ENCODE results near the gene RPS6KA2. TPM values are rescaled to one million over a fixed set of nuclear protein-coding genes. Genes with fewer than 3 reads are reported as not detected.

Gene RPS6KA2
- total and polyA plus RNA-seq, 7 experiments from 2014 or later: 4.5 to 17.1 (median 6.6) TPM

- Mint-ChIP-seq H3K9me3 (peaks cover 2 to 32% (median 7%) of the 10 kb centered on the region in 11 donors), H3K4me3 (no peak overlapping the region), H3K36me3 (peaks cover 0 to 40% (median 11%) of the 10 kb centered on the region in 5 donors), H3K4me1 (peaks cover 0 to 9% (median 4%) of the 10 kb centered on the region in 7 donors), H3K27ac (no peak overlapping the region), H3K27me3 (peaks cover 0 to 15% (median 9%) of the 10 kb centered on the region in 5 donors)
- no peaks in the 10 kb centered on the region for H3K36me3 ChIP-seq (ENCODE audit: control insufficient read depth in 2 of 3, insufficient read depth in 3 of 3, low read length in 3 of 3)
- H3K27me3 ChIP-seq (ENCODE audit: control insufficient read depth in 2 of 2, insufficient read depth in 2 of 2, low read length in 2 of 2): no peaks in the 10 kb centered on the region
- intact Hi-C loops (cut with micrococcal nuclease): no loop called here
- no peaks in the 10 kb centered on the region for H3K4me1 ChIP-seq (ENCODE audit: control insufficient read depth in 2 of 2, insufficient read depth in 2 of 2, low read length in 2 of 2)
- H3K9me3 ChIP-seq (ENCODE audit: control insufficient read depth in 2 of 3, low read length in 3 of 3): peaks cover 0 to 17% (median 0%) of the 10 kb centered on the region in 3 experiments
- no peak overlapping the region for H3K4me3 ChIP-seq (ENCODE audit: low read length)
- H3K27ac ChIP-seq (ENCODE audit: low read depth, low read length): no peak overlapping the region
- ATAC-seq (no peak), DNase-seq (no peak)
- CTCF ChIA-PET: no interaction called here
- POLR2A ChIA-PET: no interaction called here
These were observed 67.4 kb downstream of the RPS6KA2 start for GRCh38 chr6:166559662-166560061.

DNA sequence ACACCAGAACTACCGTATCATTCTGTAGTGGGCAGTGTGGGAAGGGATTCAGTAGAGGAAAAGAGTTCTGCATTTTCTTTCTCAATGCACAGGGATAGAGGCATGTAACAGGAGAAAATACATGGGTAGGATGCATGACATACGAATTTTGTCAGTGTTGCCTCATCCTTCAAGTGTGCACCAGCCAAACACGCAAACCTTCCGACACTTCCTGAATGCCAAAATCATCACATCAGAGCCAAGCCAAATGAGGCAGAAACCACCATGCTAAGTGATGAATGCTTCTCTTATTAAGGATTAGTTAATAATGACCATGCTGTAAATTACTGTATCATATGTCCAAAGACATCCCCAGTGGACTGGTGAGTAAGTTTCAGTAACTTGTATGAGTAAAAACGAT is 67.8 kb downstream of the RPS6KA2 start:
- Histone ChIP-seq H3K27me3 (ENCODE audit: control insufficient read depth in 2 of 2, insufficient read depth in 2 of 2, low read length in 2 of 2) (no peaks in the 10 kb centered on the region), H3K36me3 (ENCODE audit: control insufficient read depth in 2 of 3, insufficient read depth in 3 of 3, low read length in 3 of 3) (no peaks in the 10 kb centered on the region), H3K4me3 (ENCODE audit: low read length) (no peak overlapping the region), H3K9me3 (ENCODE audit: control insufficient read depth in 2 of 3, low read length in 3 of 3) (peaks cover 0 to 17% (median 0%) of the 10 kb centered on the region in 3 experiments), H3K4me1 (ENCODE audit: control insufficient read depth in 2 of 2, insufficient read depth in 2 of 2, low read length in 2 of 2) (no peaks in the 10 kb centered on the region), H3K27ac (ENCODE audit: low read depth, low read length) (no peak overlapping the region)
- Mint-ChIP-seq H3K4me3 (no peak overlapping the region), H3K4me1 (peaks cover 0 to 9% (median 4%) of the 10 kb centered on the region in 7 donors), H3K27me3 (peaks cover 0 to 15% (median 7%) of the 10 kb centered on the region in 5 donors), H3K36me3 (peaks cover 0 to 36% (median 7%) of the 10 kb centered on the region in 5 donors), H3K9me3 (peaks cover 2 to 32% (median 7%) of the 10 kb centered on the region in 11 donors), H3K27ac (no peak overlapping the region)
- ChIA-PET CTCF (no interaction called here), POLR2A (no interaction called here)
- intact Hi-C loops (cut with micrococcal nuclease): no loop called here
- no peak for DNase-seq
- ATAC-seq: no peak

DNA sequence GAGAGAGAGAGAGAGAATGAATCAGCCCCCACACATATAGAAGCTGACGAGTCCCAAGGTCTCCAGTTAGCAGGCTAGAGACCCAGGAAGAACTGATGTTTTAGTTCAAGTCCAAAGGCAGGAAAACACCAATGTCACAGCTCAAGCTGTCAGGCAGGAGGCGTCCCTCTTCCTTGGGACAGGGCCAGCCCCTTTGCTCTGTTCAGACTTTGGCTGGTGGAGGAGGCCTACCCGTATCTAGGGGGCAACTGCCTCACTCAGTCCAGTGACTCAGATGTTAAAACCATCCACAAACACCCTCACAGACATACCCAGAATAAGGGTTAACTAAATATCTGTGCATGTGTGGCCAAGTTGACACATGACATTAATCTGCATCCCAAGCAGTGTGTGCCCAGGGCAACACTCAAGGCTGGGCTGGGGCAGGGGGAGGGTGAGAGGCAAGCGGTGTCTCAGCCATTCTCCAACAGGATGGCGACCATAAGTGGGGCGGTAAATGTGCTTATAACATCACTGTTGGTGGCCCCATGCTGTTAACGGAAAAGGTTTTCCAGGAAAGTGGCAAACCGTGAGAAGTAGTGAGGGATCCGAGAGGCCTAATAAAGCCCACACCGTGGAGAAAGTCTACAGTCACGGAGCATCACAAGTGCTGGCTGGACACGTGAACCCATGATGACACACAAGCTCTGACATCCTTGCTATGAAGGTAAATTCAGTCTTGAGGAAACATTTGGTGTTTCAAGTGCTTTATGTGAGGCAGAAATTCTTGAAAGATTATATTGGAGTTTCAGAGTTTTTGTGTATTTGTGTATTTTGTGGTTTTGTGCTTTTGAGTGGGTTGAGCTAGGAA is 68.7 kb downstream of the RPS6KA2 start:
- Mint-ChIP-seq H3K27ac (no peak overlapping the region), H3K36me3 (peaks cover 0 to 31% (median 7%) of the 10 kb centered on the region in 5 donors), H3K9me3 (peaks cover 2 to 32% (median 7%) of the 10 kb centered on the region in 11 donors), H3K4me3 (no peak overlapping the region), H3K4me1 (peaks cover 0 to 9% (median 4%) of the 10 kb centered on the region in 7 donors), H3K27me3 (peaks cover 0 to 15% (median 6%) of the 10 kb centered on the region in 5 donors)
- POLR2A ChIA-PET: no interaction called here
- DNase-seq (no peak), ATAC-seq (no peak)
- CTCF ChIA-PET: no interaction called here
- H3K9me3 ChIP-seq (ENCODE audit: control insufficient read depth in 2 of 3, low read length in 3 of 3): peaks cover 0 to 17% (median 0%) of the 10 kb centered on the region in 3 experiments
- H3K4me1 ChIP-seq (ENCODE audit: control insufficient read depth in 2 of 2, insufficient read depth in 2 of 2, low read length in 2 of 2): no peaks in the 10 kb centered on the region
- intact Hi-C loops (cut with micrococcal nuclease): no loop called here
- no peaks in the 10 kb centered on the region for H3K36me3 ChIP-seq (ENCODE audit: control insufficient read depth in 2 of 3, insufficient read depth in 3 of 3, low read length in 3 of 3)
- no peaks in the 10 kb centered on the region for H3K27me3 ChIP-seq (ENCODE audit: control insufficient read depth in 2 of 2, insufficient read depth in 2 of 2, low read length in 2 of 2)
- no peak overlapping the region for H3K27ac ChIP-seq (ENCODE audit: low read depth, low read length)
- no peak overlapping the region for H3K4me3 ChIP-seq (ENCODE audit: low read length)

DNA sequence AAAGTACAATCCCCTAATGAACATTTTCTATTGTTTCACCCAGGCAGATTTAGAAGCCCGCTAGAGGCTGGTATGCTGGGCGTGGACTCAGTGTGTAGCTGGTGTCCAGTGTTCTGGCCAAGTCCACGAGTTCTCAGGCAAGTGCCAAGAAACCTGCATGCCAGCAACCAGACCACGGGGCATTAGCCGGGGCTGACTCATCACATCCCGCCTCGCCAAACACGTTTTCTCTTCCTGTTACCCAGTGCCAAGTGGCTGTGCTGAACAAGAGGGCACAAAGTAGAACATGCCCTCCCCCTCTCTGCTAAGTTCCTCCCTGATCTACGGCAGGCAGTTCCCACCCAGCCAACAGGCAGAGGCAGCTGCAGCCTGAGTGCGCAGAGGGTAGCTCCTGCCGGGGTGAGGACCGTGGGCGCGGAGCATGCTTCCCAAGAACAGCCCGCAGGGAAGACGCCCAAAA is 70.2 kb downstream of the RPS6KA2 start:
- Mint-ChIP-seq H3K27me3 (peaks cover 0 to 15% (median 6%) of the 10 kb centered on the region in 5 donors), H3K27ac (peak overlapping the region in 1 of 9 donors; percentile 27)
- CTCF ChIA-PET: no interaction called here

DNA sequence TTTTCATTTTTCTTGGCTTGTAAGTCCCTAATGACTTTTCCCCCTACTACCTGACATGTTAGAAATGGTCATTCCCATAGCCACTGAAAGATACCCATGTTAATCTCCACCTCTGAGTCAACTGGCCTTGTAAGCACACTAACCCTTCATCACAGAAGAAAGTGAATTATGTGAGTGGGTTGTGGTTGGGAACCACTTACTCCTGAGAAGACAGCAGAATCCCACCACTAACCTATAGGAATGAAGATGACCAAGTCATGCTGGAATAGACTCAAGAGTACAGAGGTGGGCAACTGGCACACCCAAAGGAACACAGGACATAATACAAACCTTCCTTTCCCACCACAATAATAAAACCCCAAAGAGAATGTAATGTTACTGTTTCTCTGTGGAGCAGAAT is 70.7 kb downstream of the RPS6KA2 start:
- peaks cover 0 to 13% (median 0%) of the 10 kb centered on the region in 3 experiments for H3K9me3 ChIP-seq (ENCODE audit: control insufficient read depth in 2 of 3, low read length in 3 of 3)
- peaks cover 0 to 9% (median 4%) of the 10 kb centered on the region in 7 donors for H3K4me1 Mint-ChIP-seq
- H3K9me3 Mint-ChIP-seq: peaks cover 2 to 31% (median 7%) of the 10 kb centered on the region in 11 donors
- H3K27ac Mint-ChIP-seq: no peak overlapping the region
- H3K27me3 ChIP-seq (ENCODE audit: control insufficient read depth in 2 of 2, insufficient read depth in 2 of 2, low read length in 2 of 2): no peaks in the 10 kb centered on the region
- DNase-seq (no peak), ATAC-seq (no peak)
- H3K4me3 Mint-ChIP-seq: no peak overlapping the region
- H3K27ac ChIP-seq (ENCODE audit: low read depth, low read length): no peak overlapping the region
- no peaks in the 10 kb centered on the region for H3K36me3 ChIP-seq (ENCODE audit: control insufficient read depth in 2 of 3, insufficient read depth in 3 of 3, low read length in 3 of 3)
- ChIA-PET CTCF (no interaction called here), POLR2A (no interaction called here)
- H3K27me3 Mint-ChIP-seq: peaks cover 0 to 15% (median 6%) of the 10 kb centered on the region in 5 donors
- no peak overlapping the region for H3K4me3 ChIP-seq (ENCODE audit: low read length)
- H3K36me3 Mint-ChIP-seq: peaks cover 0 to 23% (median 7%) of the 10 kb centered on the region in 5 donors
- intact Hi-C loops (cut with micrococcal nuclease): no loop called here
- no peaks in the 10 kb centered on the region for H3K4me1 ChIP-seq (ENCODE audit: control insufficient read depth in 2 of 2, insufficient read depth in 2 of 2, low read length in 2 of 2)

More for the DNA sequence above, 70.2 kb downstream of the RPS6KA2 start:
- no peak overlapping the region for H3K4me3 ChIP-seq (ENCODE audit: low read length)
- no peaks in the 10 kb centered on the region for H3K36me3 ChIP-seq (ENCODE audit: control insufficient read depth in 2 of 3, insufficient read depth in 3 of 3, low read length in 3 of 3)
- Mint-ChIP-seq H3K9me3 (peaks cover 2 to 32% (median 7%) of the 10 kb centered on the region in 11 donors), H3K4me1 (peaks cover 0 to 9% (median 4%) of the 10 kb centered on the region in 7 donors), H3K36me3 (peaks cover 0 to 28% (median 7%) of the 10 kb centered on the region in 5 donors), H3K4me3 (no peak overlapping the region)
- no peak overlapping the region for H3K27ac ChIP-seq (ENCODE audit: low read depth, low read length)
- H3K4me1 ChIP-seq (ENCODE audit: control insufficient read depth in 2 of 2, insufficient read depth in 2 of 2, low read length in 2 of 2): no peaks in the 10 kb centered on the region
- H3K9me3 ChIP-seq (ENCODE audit: control insufficient read depth in 2 of 3, low read length in 3 of 3): peaks cover 0 to 17% (median 0%) of the 10 kb centered on the region in 3 experiments
- intact Hi-C loops (cut with micrococcal nuclease): no loop called here
- POLR2A ChIA-PET: no interaction called here
- H3K27me3 ChIP-seq (ENCODE audit: control insufficient read depth in 2 of 2, insufficient read depth in 2 of 2, low read length in 2 of 2): no peaks in the 10 kb centered on the region
- ATAC-seq (peak; percentile 73), DNase-seq (no peak)

DNA sequence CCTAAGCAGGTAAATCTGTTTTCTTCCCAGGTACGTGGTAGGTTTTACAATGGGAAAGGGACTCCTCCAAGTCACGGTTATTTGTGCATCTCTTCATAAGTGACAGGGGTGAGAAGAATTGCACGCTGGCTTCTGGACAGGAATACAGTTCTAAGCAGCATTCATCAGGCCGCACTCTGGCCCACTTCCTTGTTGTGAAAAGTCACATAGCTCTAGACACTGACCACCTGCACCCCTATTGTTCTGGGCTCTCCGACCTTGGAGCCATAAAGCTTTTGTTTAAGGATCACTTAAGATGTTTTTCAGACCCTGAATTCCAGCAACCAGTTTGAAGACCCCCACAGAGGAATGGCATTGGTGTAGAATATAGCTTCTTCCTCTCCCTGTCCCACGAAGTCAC is 72.0 kb downstream of the RPS6KA2 start:
- ChIA-PET POLR2A (no interaction called here), CTCF (no interaction called here)
- no peaks in the 10 kb centered on the region for H3K27me3 ChIP-seq (ENCODE audit: control insufficient read depth in 2 of 2, insufficient read depth in 2 of 2, low read length in 2 of 2)
- ATAC-seq (no peak), DNase-seq (no peak)
- H3K9me3 ChIP-seq (ENCODE audit: control insufficient read depth in 2 of 3, low read length in 3 of 3): peaks cover 0 to 6% (median 0%) of the 10 kb centered on the region in 3 experiments
- Mint-ChIP-seq H3K4me3 (no peak overlapping the region), H3K27me3 (peaks cover 0 to 15% (median 6%) of the 10 kb centered on the region in 5 donors), H3K4me1 (peaks cover 0 to 9% (median 4%) of the 10 kb centered on the region in 7 donors), H3K9me3 (peaks cover 0 to 18% (median 6%) of the 10 kb centered on the region in 11 donors), H3K27ac (peak overlapping the region in 1 of 9 donors; percentile 57), H3K36me3 (peaks cover 0 to 17% (median 7%) of the 10 kb centered on the region in 5 donors)
- no peaks in the 10 kb centered on the region for H3K36me3 ChIP-seq (ENCODE audit: control insufficient read depth in 2 of 3, insufficient read depth in 3 of 3, low read length in 3 of 3)
- no peaks in the 10 kb centered on the region for H3K4me1 ChIP-seq (ENCODE audit: control insufficient read depth in 2 of 2, insufficient read depth in 2 of 2, low read length in 2 of 2)
- intact Hi-C loops (cut with micrococcal nuclease): no loop called here
- H3K27ac ChIP-seq (ENCODE audit: low read depth, low read length): no peak overlapping the region
- no peak overlapping the region for H3K4me3 ChIP-seq (ENCODE audit: low read length)
